NCI-H82 treated with DMSO at 0.1 percent for 48 hours (cell line): ENCODE measurements around the gene LIMS2.

ENCODE experiments used
- DNase-seq: peaks from one replicate; lab custom pipeline; 2025; ENCODE audit not compliant: unreplicated experiment; lab: John Stamatoyannopoulos, UW

LIMS2 gene, protein sequence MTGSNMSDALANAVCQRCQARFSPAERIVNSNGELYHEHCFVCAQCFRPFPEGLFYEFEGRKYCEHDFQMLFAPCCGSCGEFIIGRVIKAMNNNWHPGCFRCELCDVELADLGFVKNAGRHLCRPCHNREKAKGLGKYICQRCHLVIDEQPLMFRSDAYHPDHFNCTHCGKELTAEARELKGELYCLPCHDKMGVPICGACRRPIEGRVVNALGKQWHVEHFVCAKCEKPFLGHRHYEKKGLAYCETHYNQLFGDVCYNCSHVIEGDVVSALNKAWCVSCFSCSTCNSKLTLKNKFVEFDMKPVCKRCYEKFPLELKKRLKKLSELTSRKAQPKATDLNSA

DNA sequence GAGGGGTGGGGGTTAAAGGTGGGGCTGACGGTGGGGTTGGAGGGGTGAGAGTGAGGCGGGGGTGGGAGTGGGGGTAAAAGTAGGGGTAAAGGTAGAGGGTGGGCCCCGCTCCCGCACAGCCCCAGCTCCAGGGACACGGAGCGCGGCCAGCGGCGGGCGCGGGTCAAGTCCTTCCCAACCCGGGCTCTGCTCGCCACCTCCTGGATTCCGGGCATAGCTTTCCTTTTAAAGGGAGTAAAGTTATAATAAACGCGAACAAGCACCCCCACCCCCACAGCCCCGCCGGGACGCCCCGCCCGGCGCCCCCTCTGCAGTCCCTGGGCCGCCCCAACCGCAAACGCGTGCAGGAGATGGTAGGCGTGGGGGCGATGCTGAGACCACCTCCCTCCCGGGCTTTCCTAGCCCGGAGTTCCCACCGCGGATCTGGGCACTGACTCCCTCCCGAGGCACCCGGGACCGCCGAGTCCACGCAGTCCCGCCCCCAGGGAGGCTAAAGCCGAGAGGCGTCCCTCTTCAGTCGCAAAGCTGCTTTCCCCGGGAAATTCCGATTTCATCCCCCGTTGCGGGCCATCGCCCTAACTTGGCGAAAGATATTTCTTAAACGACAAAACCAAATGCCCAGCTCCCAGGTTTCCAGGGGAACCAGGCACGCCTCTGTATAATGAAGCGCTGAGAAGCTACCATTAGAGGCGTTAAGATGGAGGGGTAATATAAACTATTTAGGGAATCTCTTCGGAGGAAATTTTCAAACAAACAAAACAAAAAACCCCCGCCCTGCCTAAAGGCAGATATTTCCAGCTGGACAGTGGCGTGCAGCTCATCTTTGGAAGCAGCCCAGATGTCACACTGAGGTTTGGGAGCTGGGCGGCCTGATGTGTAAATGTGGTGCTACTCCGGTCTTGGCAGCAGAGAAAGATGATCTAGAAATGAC, at the start of gene LIMS2:
Gene LIMS2 (minus strand): TSS at position 200 of the 931 bp plus-strand sequence. CDS start 506 bp downstream, outside the sequence.
- DNase-seq, result no peak

DNA sequence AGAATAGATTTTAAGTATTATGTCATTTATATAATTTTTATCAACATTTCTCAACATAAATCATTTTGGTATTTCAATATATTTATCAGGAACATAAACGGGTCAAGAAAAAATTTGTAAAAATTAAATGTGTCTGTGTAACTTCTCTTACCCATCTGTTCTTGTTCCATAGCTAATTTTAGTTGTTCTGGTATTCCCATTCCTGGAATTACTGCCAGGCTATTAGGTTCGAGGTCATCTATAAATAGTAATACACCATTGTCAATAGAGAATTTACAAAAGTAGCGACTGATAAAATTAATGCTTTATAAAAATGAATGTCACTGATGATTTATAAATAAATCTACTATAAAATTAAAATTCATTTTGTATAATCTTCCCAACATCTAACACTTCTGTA, 47.5 kb upstream of the LIMS2 start:
- no peak for DNase-seq

DNA sequence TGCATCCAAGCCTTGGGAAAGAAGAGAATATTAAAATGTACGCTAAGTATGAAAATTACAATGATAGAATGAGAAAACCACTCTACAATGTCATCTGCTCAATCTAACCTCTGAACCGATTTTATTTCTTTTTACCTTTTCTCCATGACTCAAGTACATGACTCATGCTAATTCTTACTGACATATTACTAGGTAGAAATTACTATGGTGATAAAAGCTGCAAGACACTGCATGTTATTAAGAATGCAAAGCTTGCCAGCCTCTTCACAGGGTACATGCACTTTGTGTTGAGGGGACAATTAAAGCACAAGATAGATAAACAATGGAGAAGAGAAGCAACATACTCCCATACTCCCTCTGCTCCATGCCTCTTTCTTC, 46.6 kb upstream of the LIMS2 start:
- no peak for DNase-seq

DNA sequence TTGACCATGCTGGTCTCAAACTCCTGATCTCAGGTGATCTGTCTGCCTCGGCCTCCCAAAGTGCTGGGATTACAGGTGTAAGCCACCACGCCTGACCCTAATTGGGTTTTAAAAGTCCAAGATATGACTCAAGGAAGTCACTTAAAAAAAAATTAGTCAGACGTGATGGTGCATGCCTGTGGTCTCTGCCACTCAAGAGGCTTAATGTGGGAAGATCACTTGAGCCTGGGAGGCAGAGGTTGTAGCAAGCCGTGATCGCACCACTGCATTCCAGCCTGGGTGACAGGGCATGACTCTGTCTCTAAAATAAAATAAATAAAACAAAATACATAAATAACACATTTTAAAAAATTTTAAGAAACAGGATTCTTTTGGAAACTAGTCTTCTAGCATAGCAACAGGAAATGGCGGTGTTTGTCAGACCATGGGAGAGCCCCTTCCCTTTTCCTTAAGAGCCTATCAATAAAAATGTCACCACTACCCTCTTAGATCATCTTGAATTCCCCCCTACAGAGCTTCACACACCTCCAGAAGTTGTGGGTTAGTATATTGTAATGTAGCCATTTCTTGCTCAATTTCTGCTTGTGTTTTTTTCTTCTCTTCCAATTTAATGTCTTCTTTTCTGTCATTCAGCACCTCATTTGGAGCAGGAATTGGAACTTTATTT, 46.1 kb upstream of the LIMS2 start:
- no peak for DNase-seq

DNA sequence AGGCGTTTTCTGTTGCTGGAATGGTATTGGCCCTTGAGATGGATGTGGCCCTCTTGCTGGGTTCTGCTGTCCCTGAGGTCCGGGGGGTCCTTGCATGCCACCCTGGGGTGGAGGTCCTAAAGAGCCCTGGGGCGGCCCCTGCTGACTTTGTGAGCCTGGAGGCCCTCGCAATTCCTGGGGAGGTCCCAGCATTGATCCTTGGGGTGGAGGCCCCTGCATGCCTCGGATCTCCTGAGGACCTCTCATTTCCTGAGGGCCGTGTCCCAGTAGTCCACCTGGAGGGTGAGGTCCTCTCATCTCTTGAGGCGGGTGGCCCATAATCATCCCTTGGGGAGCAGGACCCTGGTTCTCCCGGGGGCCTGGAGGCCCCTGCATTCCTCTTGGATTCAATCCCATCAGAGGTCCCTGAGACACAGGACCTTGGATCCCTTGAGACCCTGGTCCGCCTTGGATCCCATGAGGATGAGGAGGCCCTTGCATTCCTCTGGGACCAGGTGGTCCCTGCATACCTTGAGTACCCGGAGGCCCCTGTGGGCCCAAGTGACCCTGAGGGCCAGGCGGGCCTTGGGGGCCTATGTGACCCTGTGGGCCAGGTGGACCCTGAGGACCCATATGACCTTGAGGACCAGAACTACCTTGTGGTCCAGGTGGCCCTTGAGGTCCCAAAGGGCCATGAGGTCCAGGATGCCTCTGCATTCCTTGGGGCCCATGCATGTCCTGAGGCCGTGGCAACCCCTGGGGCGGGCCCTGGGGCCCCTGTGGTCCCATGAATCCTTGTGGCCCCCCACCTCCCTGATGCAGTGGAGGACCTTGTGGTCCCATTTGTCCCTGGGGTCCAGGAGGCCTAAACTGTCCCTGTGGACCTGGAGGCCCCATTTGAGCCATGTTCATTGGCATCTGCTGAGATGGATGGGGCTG, 44.2 kb upstream of the LIMS2 start:
- DNase-seq, result no peak

DNA sequence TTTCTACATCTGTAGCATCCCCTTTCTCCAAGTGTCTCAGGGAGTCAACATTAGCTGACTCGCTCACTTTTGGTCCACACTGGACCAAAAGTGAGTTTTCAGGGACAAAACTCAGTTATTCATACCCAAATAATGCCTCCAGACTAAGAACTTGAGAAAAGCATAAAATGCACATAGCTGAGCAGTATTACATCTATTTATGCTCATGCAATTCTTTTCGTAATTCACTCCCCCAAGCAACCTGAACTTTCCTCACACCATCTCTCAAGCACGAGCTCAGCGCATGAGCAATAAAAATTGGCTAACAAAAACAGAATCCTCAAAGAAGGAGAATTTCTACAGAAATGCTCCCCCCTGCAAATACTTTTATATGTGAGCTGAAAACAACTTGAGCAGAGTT, 42.9 kb upstream of the LIMS2 start:
- no peak for DNase-seq

DNA sequence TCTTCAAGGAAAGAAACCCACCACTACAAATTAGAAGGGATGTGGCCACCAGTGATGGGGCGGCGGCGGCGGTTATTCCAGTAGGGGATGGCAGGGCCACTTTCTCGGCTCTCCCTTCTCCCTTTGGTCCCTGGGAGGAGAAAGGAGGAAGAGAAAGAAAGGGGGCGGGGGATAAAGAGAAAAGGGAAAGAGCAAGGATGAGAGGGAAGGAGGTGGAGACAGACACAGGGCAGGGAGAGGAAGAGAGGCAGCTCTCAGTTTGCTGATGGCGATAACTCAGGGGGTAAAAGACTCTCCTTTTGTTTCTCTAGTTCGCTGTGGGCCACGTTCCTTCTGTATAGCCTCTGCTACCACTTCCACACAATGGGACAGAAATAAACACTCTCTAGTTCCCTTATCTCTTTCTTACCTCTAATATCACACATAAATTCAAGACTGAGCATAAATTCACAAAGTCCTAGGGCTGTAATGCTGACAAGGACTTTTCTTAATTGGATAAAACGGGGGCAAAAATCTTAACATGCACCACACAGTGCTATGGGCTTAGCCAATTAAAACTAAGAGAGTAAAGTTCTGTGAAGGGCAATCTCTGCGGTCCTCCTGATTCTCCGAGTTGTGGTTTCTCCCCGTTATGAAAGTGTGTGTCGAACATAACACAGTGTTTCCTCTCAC, 40.6 kb upstream of the LIMS2 start:
- DNase-seq, result no peak

DNA sequence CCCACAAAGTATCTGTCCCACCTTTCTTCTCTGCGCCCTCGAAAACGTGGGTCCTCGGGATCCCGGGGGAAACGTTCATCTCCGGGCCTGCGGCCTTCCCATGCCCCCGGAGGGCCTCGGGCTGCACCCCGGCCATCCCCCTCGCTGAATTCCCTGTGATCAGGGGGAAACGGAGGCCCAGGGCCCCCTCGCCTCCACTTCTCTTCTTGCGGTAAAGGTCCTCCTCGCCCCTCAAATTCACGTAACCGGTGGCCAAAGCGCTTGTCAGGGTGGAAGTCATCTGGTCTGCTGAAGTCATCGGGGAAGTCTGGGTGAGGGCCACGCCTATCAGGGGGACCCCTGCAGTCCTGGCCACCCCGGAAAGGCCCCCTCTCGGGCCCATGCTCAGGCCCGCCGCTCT, 38.2 kb upstream of the LIMS2 start:
- no peak for DNase-seq

DNA sequence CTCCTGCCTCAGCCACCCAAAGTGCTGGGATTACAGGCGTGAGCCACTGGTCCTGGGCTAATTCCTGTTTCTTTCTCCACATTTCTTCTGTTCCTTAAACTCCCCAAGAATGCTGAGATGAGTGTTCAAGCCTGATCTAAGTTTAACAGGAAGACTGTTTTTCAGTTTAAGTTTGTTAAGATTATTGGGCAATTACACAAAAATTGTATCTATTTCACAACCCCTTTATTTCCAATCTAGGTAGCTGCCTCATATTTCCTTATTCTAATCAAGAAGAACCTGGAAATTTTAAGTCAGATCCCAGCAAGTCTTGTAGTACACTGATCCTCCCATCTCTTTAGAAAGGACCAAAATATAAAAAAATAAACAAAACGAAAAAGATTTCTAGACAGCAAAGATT, 37.7 kb upstream of the LIMS2 start:
- no peak for DNase-seq

DNA sequence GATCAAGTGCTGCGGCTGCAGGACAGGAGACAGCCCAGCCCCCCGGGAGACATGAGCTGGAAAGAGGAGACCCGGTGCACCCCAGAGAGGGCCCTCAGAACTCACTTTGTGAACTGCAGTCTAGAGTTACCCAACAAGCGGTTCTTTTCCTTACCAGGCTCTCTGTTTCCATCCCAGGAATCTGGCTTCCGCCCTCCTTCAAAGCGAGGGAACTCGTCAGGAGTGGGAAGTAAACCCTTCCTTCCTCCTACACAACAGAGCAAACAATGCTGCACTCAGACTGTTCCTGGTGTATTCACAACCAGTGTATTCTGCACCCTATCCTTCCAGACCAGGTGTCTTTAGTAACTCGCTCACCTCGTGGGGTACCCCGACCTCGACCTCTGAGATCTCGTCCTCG, 34.0 kb upstream of the LIMS2 start:
- DNase-seq, result no peak

DNA sequence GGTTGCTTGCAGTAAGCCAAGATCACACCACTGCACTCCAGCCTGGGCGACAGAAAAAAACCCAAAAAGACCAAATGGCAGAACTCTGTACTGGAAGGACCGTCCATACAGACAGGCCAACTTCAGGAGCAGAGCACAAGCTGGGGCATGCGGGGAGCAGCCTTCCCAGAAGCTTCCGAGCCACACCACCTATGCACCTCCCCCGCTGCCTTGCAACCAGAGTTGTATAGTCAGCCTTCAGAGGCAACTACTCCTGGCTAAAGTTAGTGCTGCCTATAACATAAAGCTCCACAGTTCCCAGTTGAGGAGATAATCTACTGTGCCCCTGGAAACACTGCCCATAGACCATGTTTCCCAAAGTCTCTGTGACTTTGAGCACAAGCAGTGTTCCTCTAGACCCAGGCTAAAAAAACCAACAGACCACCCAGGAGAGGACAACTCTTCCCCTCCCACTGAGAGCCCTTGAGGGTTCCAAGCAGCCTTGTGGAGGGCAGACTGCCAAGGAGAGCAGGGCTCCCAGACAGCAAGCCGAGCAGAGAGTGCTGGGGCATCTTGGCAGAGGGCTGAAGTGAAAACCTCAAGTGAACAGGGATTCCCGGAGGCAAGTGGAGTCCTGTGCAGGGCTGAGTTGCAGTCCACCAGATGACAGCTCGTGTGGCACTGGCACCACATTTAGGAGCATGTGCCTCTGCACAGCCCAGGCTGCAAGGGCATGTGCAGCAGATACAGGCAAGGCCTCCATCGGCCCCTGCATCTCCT, 32.7 kb upstream of the LIMS2 start:
- no peak for DNase-seq

DNA sequence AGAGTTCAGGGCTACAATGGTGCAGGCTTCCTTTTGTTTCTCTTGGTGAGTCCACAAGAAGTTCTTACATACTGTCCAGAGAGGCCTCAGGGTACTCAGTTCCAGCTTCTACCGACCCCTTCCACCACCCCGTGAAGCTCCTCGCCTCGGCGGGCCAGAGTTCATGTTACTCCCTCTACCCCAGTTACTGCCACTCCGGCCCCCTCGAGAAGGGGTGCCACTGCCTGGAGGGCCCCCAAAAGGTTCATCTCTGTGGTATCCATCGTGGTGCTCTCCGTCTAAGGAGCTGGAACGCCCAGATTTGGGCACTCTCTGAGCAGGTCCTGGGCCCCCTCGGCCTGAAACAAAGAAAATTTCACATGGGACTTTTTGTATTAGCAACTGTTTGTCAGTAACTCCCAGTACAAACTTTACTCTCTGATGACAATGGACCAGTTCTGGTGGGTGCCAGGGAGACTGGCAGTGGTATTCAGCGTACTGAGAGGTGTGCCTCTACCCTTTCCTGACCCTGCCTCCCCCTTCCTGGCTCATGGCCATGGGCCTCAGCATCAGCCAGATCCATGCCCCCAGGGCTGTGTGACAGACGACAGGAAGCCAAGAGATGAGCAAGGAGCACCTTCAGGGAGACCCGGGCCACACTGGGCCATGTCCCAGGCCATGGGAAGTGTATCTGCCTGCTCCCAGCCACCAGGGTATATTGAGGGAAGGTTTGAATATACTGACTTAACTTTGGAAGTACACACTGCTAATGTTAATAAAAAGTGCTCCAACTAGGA, 31.1 kb upstream of the LIMS2 start:
- no peak for DNase-seq

DNA sequence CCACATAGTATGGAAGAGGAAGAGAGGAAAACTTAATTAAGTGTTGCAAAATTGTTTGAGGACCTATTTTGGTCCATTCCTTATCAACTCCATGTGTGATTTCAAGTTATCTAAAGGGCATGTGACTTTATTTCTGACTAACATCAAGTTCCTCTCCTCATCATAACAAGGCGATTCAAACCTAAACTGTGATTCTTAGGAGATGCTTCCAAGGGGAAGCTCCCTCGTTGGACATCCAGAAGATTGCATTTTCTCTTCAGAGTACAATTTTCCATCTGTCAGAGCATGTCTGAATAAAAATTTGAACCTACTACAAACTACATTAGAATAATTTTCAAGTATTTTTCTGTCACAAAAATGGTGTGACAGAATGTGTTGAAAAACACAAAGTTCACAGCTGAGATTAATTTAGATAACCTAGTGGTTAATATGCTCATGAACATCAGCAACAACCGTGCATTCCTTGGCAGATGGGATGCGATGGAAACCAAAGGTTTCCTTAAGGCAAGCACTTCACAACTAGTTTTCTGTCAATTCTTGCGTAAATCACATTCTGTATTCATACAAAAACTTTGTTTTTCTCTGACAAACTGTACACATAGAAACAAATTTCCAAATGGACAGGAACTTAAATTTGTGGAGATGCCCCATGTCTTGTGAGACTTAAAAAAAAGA, 30.2 kb upstream of the LIMS2 start:
- DNase-seq, result no peak

DNA sequence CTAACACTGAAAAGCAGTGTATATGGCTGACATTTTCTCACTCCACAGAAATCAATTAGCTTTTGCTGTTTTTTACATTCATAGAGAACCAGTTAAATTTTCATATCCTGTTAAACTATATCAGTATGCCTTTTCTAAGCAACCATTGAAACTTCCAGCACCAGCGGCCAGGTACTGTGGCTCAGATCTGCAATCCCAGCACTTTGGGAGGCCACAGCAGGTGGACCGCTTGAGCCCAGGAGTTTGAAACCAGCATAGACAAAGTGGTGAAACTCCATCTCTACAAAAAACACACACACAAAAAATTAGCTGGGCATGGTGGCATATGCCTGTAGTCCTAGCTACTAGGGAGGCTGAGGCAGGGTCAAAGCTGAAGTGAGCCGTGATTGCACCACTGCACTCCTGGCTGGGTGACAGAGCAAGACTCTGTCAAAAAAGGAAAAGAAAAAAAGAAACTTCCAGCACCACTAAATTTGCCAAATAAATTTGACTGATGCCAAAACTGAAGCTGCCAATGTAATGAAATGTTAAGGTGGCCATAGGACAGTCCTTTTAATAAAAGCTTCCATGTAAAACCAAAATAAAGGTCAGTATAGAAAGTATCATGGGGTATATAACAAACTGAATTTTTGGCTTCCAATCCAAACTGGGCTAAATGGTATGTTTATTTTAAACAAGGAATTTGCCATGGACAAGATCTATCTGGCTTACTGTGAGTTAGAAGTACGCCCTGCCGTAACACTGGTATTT, 29.5 kb upstream of the LIMS2 start:
- no peak for DNase-seq

DNA sequence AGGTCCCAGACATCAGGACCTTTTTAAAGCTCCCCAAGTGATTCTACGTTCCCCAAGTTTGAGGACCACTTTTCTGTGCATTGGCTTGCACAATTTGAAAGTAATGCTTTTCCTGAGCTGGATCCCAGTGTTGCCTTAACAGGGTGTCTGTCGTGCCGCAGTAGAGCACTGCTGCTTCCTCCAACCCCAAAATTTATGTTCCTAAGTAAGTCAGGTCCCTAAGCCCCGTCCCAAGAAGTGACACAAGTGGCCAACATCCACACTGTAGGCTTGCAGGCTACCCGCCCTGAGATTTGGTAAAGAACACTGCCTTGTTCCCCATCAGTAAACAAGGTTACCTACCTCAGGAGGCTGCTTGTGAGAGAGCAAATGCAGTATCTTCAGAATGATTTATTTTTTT, 28.0 kb upstream of the LIMS2 start:
- no peak for DNase-seq

DNA sequence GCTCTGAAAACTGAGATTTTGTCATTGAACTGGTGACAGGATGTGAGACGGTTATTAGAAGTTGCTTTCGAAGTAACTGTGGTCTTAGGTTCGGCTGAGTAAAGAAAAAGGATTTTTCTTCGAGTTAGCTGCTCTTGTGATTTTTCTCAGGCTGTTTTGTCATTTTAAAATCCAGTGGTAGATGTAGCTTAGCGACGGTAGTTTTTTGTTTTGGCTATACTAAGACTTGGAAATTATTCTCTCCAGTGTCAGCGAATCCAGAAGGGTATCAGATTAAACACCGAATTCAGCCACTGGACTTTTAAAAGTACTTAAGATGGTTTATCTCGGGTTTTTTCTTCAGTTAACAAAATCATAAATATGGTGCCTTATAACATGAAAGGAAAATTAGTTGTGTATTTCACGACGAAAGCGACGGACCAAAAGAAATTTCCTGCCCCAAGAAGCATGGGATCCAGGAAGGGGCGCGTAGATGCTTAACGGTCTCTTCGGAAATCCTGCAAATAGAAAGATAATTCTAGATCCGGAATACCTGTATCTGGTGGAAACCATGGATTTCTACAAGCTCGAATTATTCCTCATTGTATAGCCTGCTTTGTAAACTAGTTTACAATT, 27.2 kb upstream of the LIMS2 start:
- no peak for DNase-seq
